Measurements from ENCODE around the gene RAB22A. TPM values are rescaled to one million over a fixed set of nuclear protein-coding genes. Genes with fewer than 3 reads are reported as not detected.
A peak's percentile ranks its signal among the peaks of the same experiment; 100 is the strongest.

RAB22A gene
- total RNA-seq: 22.6 TPM
- long read RNA-seq, full-length matches to known transcripts: 56 of 77 reads
- long read RNA-seq, partial matches to known transcripts: 1 of 77 reads
- long read RNA-seq, other reads (novel, unspliced or antisense): 20 of 77 reads

GRCh38 chr20:58309591-58310290 is at the start of gene RAB22A:
Gene RAB22A, plus strand, starts transcription at chr20:58309715. Its CDS starts 262 bp downstream, at chr20:58309977.
- DNase-seq (peak; percentile 90), ATAC-seq (peak; percentile 91 to 97)
- H3K36me3 ChIP-seq: peaks cover 35% of the 10 kb centered on the region
- H3K27me3 ChIP-seq (ENCODE audit: low read depth): no peaks in the 10 kb centered on the region
- H3K9me3 ChIP-seq: no peaks in the 10 kb centered on the region
- H3K4me3 ChIP-seq: peak within 1 kb of the TSS; percentile 98
- peak within 1 kb of the TSS; percentile 94 for H3K27ac ChIP-seq
- intact Hi-C loops (cut with DNase I): no loop called here
- TF ChIP-seq, protein P1, sequence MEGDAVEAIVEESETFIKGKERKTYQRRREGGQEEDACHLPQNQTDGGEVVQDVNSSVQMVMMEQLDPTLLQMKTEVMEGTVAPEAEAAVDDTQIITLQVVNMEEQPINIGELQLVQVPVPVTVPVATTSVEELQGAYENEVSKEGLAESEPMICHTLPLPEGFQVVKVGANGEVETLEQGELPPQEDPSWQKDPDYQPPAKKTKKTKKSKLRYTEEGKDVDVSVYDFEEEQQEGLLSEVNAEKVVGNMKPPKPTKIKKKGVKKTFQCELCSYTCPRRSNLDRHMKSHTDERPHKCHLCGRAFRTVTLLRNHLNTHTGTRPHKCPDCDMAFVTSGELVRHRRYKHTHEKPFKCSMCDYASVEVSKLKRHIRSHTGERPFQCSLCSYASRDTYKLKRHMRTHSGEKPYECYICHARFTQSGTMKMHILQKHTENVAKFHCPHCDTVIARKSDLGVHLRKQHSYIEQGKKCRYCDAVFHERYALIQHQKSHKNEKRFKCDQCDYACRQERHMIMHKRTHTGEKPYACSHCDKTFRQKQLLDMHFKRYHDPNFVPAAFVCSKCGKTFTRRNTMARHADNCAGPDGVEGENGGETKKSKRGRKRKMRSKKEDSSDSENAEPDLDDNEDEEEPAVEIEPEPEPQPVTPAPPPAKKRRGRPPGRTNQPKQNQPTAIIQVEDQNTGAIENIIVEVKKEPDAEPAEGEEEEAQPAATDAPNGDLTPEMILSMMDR (IDR thresholded peaks at IDR 0.05): no peak
- H3K4me1 ChIP-seq: peaks cover 44% of the 10 kb centered on the region

GRCh38 chr20:58260006-58260405 is 49.5 kb upstream of the RAB22A start:
- no peak overlapping the region for H3K27ac ChIP-seq
- H3K4me3 ChIP-seq: no peak overlapping the region
- H3K27me3 ChIP-seq (ENCODE audit: low read depth): no peaks in the 10 kb centered on the region
- no peak for ATAC-seq
- TF ChIP-seq, protein P1 (IDR thresholded peaks at IDR 0.05): no peak
- intact Hi-C loops (cut with DNase I): no loop called here
- H3K9me3 ChIP-seq: no peaks in the 10 kb centered on the region
- no peaks in the 10 kb centered on the region for H3K4me1 ChIP-seq
- no peak for DNase-seq
- H3K36me3 ChIP-seq: peaks cover 27% of the 10 kb centered on the region

DNA sequence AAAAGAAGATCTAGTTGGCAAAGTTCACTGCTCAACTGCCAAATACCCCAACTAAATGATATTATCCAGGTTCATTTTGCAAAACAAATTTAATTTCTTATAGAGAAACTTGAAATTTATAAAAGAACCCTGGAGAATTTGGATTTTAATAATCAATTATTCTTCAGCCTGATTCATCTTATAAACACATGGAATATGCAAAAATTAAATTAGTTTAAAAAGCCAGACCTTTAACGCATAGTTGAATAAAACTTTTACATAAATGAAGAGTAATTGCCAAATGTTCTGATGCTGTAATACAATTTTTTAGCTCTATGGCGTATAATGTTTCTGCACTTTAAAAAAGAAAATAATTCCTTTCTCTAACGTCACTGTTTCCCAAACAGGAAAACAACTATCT is 47.9 kb upstream of the RAB22A start:
- ATAC-seq: no peak
- intact Hi-C loops (cut with DNase I): no loop called here

DNA sequence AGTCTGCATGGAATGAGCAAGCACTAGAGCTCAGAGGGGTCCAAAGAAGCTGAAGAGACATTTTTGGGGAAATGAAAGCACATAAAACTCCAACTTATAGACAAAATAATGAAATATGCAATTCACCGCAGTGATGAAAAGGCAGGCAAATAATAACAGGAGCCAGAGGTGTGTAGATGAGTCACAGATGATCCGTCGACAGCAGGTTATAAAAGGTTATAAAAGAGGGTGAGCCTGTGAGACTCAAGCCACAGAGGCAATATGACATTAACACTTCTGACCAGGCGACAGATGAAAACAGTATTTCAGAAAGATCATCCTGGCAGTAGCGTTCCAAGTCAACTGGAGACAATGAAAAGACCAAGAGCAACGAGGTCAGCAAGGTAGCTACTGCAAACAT is 45.2 kb upstream of the RAB22A start:
- Histone ChIP-seq H3K4me1 (peaks cover 16% of the 10 kb centered on the region), H3K27ac (no peak overlapping the region), H3K9me3 (no peaks in the 10 kb centered on the region), H3K36me3 (peaks cover 55% of the 10 kb centered on the region), H3K4me3 (no peak overlapping the region), H3K27me3 (ENCODE audit: low read depth) (no peaks in the 10 kb centered on the region)
- ATAC-seq (no peak), DNase-seq (no peak)
- intact Hi-C loops (cut with DNase I): no loop called here
- TF ChIP-seq, protein P1 (IDR thresholded peaks at IDR 0.05): no peak

More for the DNA sequence above, 47.9 kb upstream of the RAB22A start:
- no peak for DNase-seq
- H3K9me3 ChIP-seq: no peaks in the 10 kb centered on the region
- TF ChIP-seq, protein P1 (IDR thresholded peaks at IDR 0.05): no peak
- no peak overlapping the region for H3K4me3 ChIP-seq
- peaks cover 44% of the 10 kb centered on the region for H3K36me3 ChIP-seq
- no peak overlapping the region for H3K27ac ChIP-seq
- no peaks in the 10 kb centered on the region for H3K27me3 ChIP-seq (ENCODE audit: low read depth)
- no peaks in the 10 kb centered on the region for H3K4me1 ChIP-seq

GRCh38 chr20:58267389-58268215 is 41.9 kb upstream of the RAB22A start:
- Histone ChIP-seq H3K27me3 (ENCODE audit: low read depth) (no peaks in the 10 kb centered on the region), H3K27ac (no peak overlapping the region), H3K9me3 (no peaks in the 10 kb centered on the region), H3K4me3 (no peak overlapping the region), H3K36me3 (peaks cover 73% of the 10 kb centered on the region), H3K4me1 (peaks cover 16% of the 10 kb centered on the region)
- ATAC-seq (peak in 1 of 2 donors; percentile 61), DNase-seq (no peak)
- intact Hi-C loops (cut with DNase I): no loop called here
- TF ChIP-seq, protein P1 (IDR thresholded peaks at IDR 0.05): no peak
